ENCODE data around the gene SBF2. TPM values are rescaled to one million over a fixed set of nuclear protein-coding genes. Genes with fewer than 3 reads are reported as not detected.

Gene SBF2
- total RNA-seq, 2 donors from 2014 or later, result 13.4 to 28.8 TPM

- no peaks in the 10 kb centered on the region for H3K9me3 Mint-ChIP-seq
- H3K27me3 Mint-ChIP-seq (ENCODE audit: low read depth), result no peaks in the 10 kb centered on the region
- ATAC-seq (replicated peaks in 1 of 2) (no peak), DNase-seq (no peak)
- H3K4me3 Mint-ChIP-seq, result no peak overlapping the region
- H3K4me1 Mint-ChIP-seq (ENCODE audit: low read depth), result peaks cover 10% of the 10 kb centered on the region
- no peak overlapping the region for H3K27ac Mint-ChIP-seq
- no peaks in the 10 kb centered on the region for H3K36me3 Mint-ChIP-seq (ENCODE audit: insufficient read depth in 2 of 2)
These were observed 313.1 kb downstream of the SBF2 start for GRCh38 chr11:9980931-9981330.

DNA sequence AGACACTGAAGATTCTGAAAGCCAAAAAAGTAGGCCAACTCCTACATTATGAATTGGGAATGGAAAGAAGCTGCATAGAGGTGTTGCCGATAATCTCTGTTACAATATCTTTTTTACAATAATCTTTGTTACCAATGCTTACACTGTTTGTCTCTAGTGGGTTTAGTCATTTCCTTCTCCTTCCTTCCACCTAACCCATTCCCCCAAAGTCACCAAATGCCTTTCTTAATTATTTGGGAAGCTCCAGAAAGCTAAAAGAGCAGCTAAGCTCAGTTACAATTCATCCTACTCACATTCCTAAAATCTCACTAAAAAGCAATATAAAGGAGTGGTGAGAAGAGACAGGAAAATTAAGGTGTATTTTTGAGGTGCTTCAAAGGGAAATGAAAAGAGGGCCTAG, 316.5 kb downstream of the SBF2 start:
- H3K9me3 Mint-ChIP-seq, result no peaks in the 10 kb centered on the region
- no peak overlapping the region for H3K27ac Mint-ChIP-seq
- H3K27me3 Mint-ChIP-seq (ENCODE audit: low read depth), result no peaks in the 10 kb centered on the region

DNA sequence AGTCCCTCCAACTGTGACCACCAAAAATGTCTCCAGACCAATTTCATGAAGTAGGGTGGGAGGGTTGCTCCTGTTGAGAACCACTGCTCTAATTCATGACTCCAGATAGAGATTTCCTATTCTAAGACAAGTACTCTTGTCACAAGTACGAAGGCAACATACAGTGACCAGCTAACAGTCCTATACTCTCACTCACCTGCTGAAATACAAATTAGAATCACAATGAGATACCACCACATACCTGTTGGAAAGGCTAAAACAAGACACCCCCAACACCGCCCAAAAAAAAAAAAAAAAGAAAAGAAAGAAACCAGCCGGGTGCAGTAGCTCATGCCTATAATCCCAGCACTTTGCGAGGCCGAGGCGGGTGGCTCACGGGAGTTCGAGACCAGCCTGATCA, 319.6 kb downstream of the SBF2 start:
- DNase-seq (no peak), ATAC-seq (replicated peaks in 1 of 2) (no peak)
- H3K4me3 Mint-ChIP-seq, result no peak overlapping the region
- H3K9me3 Mint-ChIP-seq, result no peaks in the 10 kb centered on the region
- H3K4me1 Mint-ChIP-seq (ENCODE audit: low read depth), result no peaks in the 10 kb centered on the region
- no peak overlapping the region for H3K27ac Mint-ChIP-seq
- no peaks in the 10 kb centered on the region for H3K27me3 Mint-ChIP-seq (ENCODE audit: low read depth)
- H3K36me3 Mint-ChIP-seq (ENCODE audit: insufficient read depth in 2 of 2), result no peaks in the 10 kb centered on the region

More for the DNA sequence above, 316.5 kb downstream of the SBF2 start:
- DNase-seq, result no peak
- Mint-ChIP-seq H3K4me1 (ENCODE audit: low read depth) (peaks cover 8% of the 10 kb centered on the region), H3K36me3 (ENCODE audit: insufficient read depth in 2 of 2) (no peaks in the 10 kb centered on the region), H3K4me3 (no peak overlapping the region)
- no peak for ATAC-seq (replicated peaks in 1 of 2)

DNA sequence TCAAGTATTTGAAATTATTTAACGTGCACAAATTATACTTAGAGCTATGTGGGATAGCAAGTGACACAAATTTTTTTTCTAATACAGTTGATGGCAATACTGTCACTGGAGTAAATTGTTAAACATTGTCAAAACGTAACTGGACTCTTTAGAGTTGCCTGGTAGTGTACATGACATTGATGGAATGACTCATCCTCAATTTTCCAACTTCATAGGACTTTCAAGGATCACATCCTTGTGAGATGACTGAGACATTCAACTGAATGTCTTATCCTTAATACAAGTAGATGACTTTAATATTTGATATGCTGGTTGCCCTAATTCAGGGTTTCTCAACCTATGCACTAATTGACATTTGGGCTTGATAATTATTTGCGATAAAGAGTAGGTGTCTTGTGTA, 320.1 kb downstream of the SBF2 start:
- Mint-ChIP-seq H3K27me3 (ENCODE audit: low read depth) (no peaks in the 10 kb centered on the region), H3K9me3 (no peaks in the 10 kb centered on the region), H3K36me3 (ENCODE audit: insufficient read depth in 2 of 2) (no peaks in the 10 kb centered on the region), H3K27ac (no peak overlapping the region), H3K4me3 (no peak overlapping the region), H3K4me1 (ENCODE audit: low read depth) (no peaks in the 10 kb centered on the region)
- no peak for DNase-seq
- no peak for ATAC-seq (replicated peaks in 1 of 2)

DNA sequence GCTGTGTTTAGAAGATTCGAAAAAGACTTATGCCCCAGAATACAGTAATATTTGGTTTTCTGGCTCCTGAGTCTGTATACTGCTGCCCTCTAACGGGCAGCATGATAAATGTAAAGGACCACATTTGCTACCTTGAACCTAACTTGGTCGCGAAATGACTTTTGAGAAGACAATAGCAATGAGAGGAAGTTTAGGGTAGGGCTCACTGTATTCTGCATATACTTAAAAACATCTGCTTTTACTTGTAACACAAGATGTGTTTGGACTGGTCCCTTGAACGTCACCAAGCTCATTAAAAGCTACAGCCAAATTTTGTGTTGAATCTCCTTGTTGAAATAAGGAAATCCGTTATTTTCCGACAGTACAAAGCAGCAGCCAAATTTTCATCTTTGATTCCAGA, 321.0 kb downstream of the SBF2 start:
- Mint-ChIP-seq H3K36me3 (ENCODE audit: insufficient read depth in 2 of 2) (no peaks in the 10 kb centered on the region), H3K4me3 (no peak overlapping the region), H3K27ac (no peak overlapping the region), H3K4me1 (ENCODE audit: low read depth) (no peaks in the 10 kb centered on the region), H3K9me3 (no peaks in the 10 kb centered on the region), H3K27me3 (ENCODE audit: low read depth) (no peaks in the 10 kb centered on the region)
- DNase-seq (peak; percentile 13 to 20), ATAC-seq (replicated peaks in 1 of 2) (peak; percentile 56 to 75)

DNA sequence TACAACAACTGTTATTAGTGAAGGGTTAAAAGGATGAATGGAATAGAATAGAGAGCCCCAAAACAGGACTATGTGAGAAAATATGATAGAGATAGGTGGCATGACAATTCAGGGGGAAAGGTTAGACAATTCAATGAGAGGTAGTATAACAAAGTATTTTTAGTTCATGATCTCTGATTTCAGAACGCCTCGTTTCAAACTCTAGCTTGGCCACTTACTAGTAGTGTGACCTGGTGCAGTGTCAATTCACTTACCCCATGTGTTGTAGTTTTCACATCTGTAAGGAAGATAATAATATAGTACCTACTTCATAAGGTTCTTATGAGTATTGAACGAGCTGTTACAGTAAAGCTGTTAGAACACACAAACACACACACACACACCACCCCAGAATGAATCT, 322.1 kb downstream of the SBF2 start:
- ATAC-seq (replicated peaks in 1 of 2) (no peak), DNase-seq (no peak)
- no peaks in the 10 kb centered on the region for H3K4me1 Mint-ChIP-seq (ENCODE audit: low read depth)
- no peaks in the 10 kb centered on the region for H3K27me3 Mint-ChIP-seq (ENCODE audit: low read depth)
- H3K36me3 Mint-ChIP-seq (ENCODE audit: insufficient read depth in 2 of 2), result no peaks in the 10 kb centered on the region
- H3K4me3 Mint-ChIP-seq, result no peak overlapping the region
- no peak overlapping the region for H3K27ac Mint-ChIP-seq
- H3K9me3 Mint-ChIP-seq, result no peaks in the 10 kb centered on the region

GRCh38 chr11:9969068-9969467, 325.0 kb downstream of the SBF2 start:
- no peak for DNase-seq
- Mint-ChIP-seq H3K9me3 (no peaks in the 10 kb centered on the region), H3K36me3 (ENCODE audit: insufficient read depth in 2 of 2) (no peaks in the 10 kb centered on the region), H3K27me3 (ENCODE audit: low read depth) (no peaks in the 10 kb centered on the region), H3K27ac (no peak overlapping the region), H3K4me1 (ENCODE audit: low read depth) (no peaks in the 10 kb centered on the region), H3K4me3 (no peak overlapping the region)
- no peak for ATAC-seq (replicated peaks in 1 of 2)

DNA sequence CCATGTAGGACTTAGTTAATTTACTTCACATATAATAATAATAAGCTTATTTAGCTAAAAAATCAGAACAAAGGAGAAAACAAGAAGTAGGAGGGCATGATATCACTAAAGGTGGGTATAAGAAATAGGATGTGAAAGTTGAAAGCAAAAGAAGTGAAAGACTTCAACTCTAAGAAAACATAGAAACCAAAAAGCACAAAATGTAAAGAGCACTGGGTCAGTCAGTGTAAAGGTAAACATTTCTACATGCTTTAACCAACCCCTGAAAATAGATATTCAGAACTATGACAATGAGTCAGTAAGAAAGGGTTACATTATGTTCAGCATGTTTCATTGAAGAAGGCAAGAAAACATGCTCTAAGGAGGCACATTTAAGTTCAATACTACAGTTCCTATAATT, 331.3 kb downstream of the SBF2 start:
- no peak for DNase-seq
- Mint-ChIP-seq H3K36me3 (ENCODE audit: insufficient read depth in 2 of 2) (no peaks in the 10 kb centered on the region), H3K4me1 (ENCODE audit: low read depth) (no peaks in the 10 kb centered on the region), H3K4me3 (no peak overlapping the region), H3K27ac (no peak overlapping the region), H3K9me3 (no peaks in the 10 kb centered on the region), H3K27me3 (ENCODE audit: low read depth) (no peaks in the 10 kb centered on the region)
- ATAC-seq (replicated peaks in 1 of 2), result no peak

DNA sequence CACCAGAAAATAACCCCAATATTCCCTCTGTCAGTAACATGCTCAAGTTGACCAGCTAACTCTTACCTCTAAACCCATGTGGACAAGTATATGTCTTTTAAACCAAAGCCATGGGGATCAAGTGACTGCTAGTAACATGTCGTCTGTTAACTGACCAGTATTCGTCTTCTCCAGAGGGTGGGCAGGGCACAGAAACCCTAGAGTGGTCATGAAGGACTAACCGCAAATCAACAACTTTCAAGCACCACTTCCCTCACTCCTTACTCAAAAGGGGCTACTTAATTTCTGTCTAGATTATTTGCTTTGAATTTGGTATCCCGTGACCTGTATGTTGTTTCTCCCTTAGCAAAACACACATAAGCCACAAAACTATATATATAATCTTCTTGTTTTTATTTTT, 336.9 kb downstream of the SBF2 start:
- no peaks in the 10 kb centered on the region for H3K36me3 Mint-ChIP-seq (ENCODE audit: insufficient read depth in 2 of 2)
- H3K4me1 Mint-ChIP-seq (ENCODE audit: low read depth), result no peaks in the 10 kb centered on the region
- ATAC-seq (replicated peaks in 1 of 2), result no peak
- no peaks in the 10 kb centered on the region for H3K9me3 Mint-ChIP-seq
- DNase-seq, result no peak
- no peak overlapping the region for H3K27ac Mint-ChIP-seq
- no peaks in the 10 kb centered on the region for H3K27me3 Mint-ChIP-seq (ENCODE audit: low read depth)
- no peak overlapping the region for H3K4me3 Mint-ChIP-seq

DNA sequence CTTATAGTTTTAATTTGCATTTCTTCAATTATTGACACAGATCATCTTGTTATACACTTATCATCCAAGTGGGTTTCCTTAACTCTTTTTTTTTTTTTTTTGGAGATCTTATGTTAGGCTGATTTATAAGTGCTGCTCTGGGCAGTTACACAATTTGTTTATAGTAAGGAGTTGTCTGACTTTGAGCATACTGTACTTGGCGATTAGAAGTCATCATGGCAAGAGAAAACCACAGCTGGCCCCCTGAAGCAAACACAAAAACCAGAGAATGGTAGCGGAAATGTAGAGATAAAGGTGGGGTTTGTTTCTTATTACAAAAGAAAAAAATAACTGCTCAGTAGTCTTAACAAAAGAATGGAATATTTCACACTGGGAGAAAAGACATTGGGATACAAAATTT, 337.5 kb downstream of the SBF2 start:
- no peaks in the 10 kb centered on the region for H3K27me3 Mint-ChIP-seq (ENCODE audit: low read depth)
- no peaks in the 10 kb centered on the region for H3K9me3 Mint-ChIP-seq
- H3K27ac Mint-ChIP-seq, result no peak overlapping the region
- DNase-seq (no peak), ATAC-seq (replicated peaks in 1 of 2) (no peak)
- H3K4me3 Mint-ChIP-seq, result no peak overlapping the region
- no peaks in the 10 kb centered on the region for H3K36me3 Mint-ChIP-seq (ENCODE audit: insufficient read depth in 2 of 2)
- H3K4me1 Mint-ChIP-seq (ENCODE audit: low read depth), result no peaks in the 10 kb centered on the region

DNA sequence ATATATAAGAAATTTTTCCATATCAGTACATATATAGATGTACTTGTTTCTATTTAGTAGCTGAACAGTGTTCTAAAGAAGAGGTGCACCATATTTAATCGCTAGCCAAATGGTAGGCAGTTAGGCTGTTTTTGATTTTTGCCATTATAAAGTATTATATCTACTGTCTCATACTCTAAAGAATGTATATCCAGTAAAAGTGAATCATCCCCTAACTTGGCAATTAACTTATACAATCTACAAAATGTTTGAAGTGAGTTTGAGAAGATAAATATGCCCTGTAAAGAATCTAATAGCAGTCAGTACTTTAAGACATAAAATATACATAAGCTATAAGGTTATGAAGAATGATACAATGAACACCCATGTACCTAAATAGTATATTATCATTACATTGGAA, 338.6 kb downstream of the SBF2 start:
- Mint-ChIP-seq H3K36me3 (ENCODE audit: insufficient read depth in 2 of 2) (no peaks in the 10 kb centered on the region), H3K4me3 (no peak overlapping the region), H3K9me3 (no peaks in the 10 kb centered on the region), H3K27me3 (ENCODE audit: low read depth) (no peaks in the 10 kb centered on the region), H3K27ac (no peak overlapping the region), H3K4me1 (ENCODE audit: low read depth) (no peaks in the 10 kb centered on the region)
- DNase-seq (no peak), ATAC-seq (replicated peaks in 1 of 2) (no peak)

GRCh38 chr11:9953994-9954626, 339.9 kb downstream of the SBF2 start:
- no peaks in the 10 kb centered on the region for H3K27me3 Mint-ChIP-seq (ENCODE audit: low read depth)
- no peak for DNase-seq
- ATAC-seq (replicated peaks in 1 of 2), result no peak
- no peaks in the 10 kb centered on the region for H3K36me3 Mint-ChIP-seq (ENCODE audit: insufficient read depth in 2 of 2)
- H3K9me3 Mint-ChIP-seq, result no peaks in the 10 kb centered on the region
- no peaks in the 10 kb centered on the region for H3K4me1 Mint-ChIP-seq (ENCODE audit: low read depth)
- no peak overlapping the region for H3K4me3 Mint-ChIP-seq
- H3K27ac Mint-ChIP-seq, result no peak overlapping the region

DNA sequence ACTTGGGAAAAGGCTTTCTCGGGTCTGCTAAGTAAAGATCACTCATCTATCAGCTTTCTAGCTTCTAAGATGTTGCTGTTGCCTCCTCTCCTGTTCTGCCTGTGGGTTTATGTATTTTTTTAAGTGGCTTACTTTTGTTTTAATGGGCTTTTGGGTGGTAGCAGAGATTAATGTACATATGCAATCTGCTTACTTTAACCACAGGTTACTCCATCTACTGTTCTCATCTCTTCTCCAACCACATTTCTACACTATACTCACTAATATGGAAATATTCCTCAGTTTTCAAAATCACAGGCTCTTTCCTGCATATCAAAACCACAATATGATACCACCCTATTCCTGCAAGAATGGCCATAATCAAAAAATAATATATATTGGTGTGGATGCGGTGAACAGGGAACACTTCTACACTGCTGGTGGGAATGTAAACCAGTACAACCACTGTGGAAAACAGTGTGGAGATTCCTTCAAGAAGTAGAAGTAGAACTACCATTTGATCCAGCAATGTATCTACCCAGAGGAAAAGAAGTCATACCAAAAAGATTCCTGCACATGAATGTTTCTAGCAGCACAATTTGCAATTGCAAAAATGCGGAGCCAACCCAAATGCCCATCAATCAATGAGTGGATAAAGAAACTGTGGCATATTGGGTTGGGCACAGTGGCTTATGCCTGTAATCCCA, 341.4 kb downstream of the SBF2 start:
- no peak for ATAC-seq (replicated peaks in 1 of 2)
- no peak for DNase-seq
- Mint-ChIP-seq H3K27me3 (ENCODE audit: low read depth) (no peaks in the 10 kb centered on the region), H3K27ac (peak overlapping the region; percentile 32), H3K4me3 (no peak overlapping the region), H3K9me3 (no peaks in the 10 kb centered on the region), H3K4me1 (ENCODE audit: low read depth) (no peaks in the 10 kb centered on the region), H3K36me3 (ENCODE audit: insufficient read depth in 2 of 2) (no peaks in the 10 kb centered on the region)

DNA sequence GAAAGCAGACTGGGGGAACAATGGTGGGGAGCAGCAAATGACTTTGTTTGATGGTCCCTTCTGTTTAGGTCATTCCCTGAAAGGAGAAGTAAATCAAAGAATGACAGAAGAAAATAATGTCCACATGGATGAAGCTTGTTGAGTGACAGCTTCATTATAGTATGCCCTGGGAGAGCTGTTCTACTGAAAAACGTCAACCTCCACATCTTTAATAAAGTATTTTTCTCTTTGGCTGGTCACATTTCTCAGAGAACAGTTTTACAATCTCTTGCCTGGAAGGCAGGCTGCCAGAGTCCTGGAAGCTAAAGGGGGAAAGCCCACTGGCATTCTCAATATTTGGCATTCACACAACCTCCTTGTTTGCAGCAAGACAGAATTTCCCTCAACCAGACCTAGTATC, 342.2 kb downstream of the SBF2 start:
- ATAC-seq (replicated peaks in 1 of 2) (no peak), DNase-seq (no peak)
- H3K27me3 Mint-ChIP-seq (ENCODE audit: low read depth), result no peaks in the 10 kb centered on the region
- H3K4me1 Mint-ChIP-seq (ENCODE audit: low read depth), result no peaks in the 10 kb centered on the region
- no peak overlapping the region for H3K4me3 Mint-ChIP-seq
- no peak overlapping the region for H3K27ac Mint-ChIP-seq
- H3K9me3 Mint-ChIP-seq, result no peaks in the 10 kb centered on the region
- no peaks in the 10 kb centered on the region for H3K36me3 Mint-ChIP-seq (ENCODE audit: insufficient read depth in 2 of 2)
